Measurements from ENCODE around the gene TMEM154. TPM values are rescaled to one million over a fixed set of nuclear protein-coding genes. Genes with fewer than 3 reads are reported as not detected.
"Not testable (repeated sequence)": the region's sequence is repeated elsewhere in the genome, so short reads cannot be mapped to it uniquely, and the experiment has no call there.

Gene TMEM154
- total RNA-seq, 2 experiments from 2014 or later, result 12.2 to 17.5 TPM

DNA sequence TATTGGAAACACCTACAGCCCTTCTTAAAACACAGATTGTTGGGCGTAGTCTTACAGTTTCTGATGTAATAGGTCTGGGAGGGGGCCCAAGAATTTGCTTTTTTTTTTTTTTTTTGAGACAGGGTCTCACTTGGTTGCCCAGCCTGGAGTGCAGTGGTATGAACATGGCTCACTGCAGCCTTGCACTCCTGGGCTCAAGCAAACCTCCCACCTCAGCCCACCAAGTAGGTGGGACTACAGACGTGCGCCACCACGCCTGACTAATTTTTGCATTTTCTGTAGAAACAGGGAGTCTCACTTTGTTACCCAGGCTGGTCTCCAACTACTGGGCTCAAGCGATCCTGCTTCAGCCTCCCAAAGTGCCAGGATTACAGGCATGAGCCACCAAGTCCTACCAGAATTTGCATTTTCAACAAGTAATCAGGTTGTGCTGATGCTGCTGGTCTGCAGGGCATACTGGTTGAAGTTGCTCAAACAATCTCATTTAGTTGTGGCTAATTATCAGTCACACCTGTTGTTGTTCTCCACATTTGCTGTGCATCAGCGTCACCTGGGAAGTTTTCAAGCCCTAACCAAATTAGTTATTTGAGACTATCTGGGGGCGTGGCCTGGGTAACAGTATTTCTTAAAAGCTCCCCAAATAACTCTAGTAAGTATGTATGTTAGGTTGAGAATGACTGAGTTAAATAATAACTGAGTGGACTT, 14.0 kb downstream of the TMEM154 start:
- Mint-ChIP-seq H3K4me1 (ENCODE audit: low read depth) (peaks cover 27% of the 10 kb centered on the region), H3K4me3 (no peak overlapping the region), H3K9me3 (no peaks in the 10 kb centered on the region), H3K27me3 (no peaks in the 10 kb centered on the region), H3K36me3 (ENCODE audit: low read depth) (peaks cover 11% of the 10 kb centered on the region), H3K27ac (no peak overlapping the region)
- intact Hi-C loops (cut with micrococcal nuclease), result no loop called here
- CTCF ChIA-PET, result no interaction called here
- POLR2A ChIA-PET, result no interaction called here
- no peak for TF ChIP-seq CTCF (IDR thresholded peaks at IDR 0.05)
- DNase-seq, result no peak
- no peak for ATAC-seq

- ATAC-seq; H3K9me3 Mint-ChIP-seq; H3K27ac Mint-ChIP-seq; H3K4me3 Mint-ChIP-seq; intact Hi-C loops (cut with micrococcal nuclease); H3K27me3 Mint-ChIP-seq; POLR2A ChIA-PET; DNase-seq: not testable (repeated sequence)
- Mint-ChIP-seq H3K4me1 (ENCODE audit: low read depth) (peaks cover 27% of the 10 kb centered on the region), H3K36me3 (ENCODE audit: low read depth) (peaks cover 18% of the 10 kb centered on the region)
- CTCF ChIA-PET, result interaction anchor here (1.2 kb wide), 1 partner anchor 163 kb away, joined by 4 read pairs; no protein-coding TSS in a partner anchor
Observed at GRCh38 chr4:152664067-152664378, 15.8 kb downstream of the TMEM154 start.

GRCh38 chr4:152663203-152664066, 16.4 kb downstream of the TMEM154 start:
- ChIA-PET POLR2A (interaction anchor here (1.9 kb wide), 1 partner anchor 16 kb away, joined by 4 read pairs; the partner anchor contains the start of gene TMEM154), CTCF (interaction anchor here (0.8 to 1.2 kb wide), 2 partner anchors 10 to 162 kb away, joined by 3 to 4 read pairs; no protein-coding TSS in a partner anchor)
- no peak for TF ChIP-seq CTCF (IDR thresholded peaks at IDR 0.05)
- H3K27me3 Mint-ChIP-seq, result no peaks in the 10 kb centered on the region
- H3K36me3 Mint-ChIP-seq (ENCODE audit: low read depth), result peaks cover 21% of the 10 kb centered on the region
- H3K4me3 Mint-ChIP-seq, result no peak overlapping the region
- H3K27ac Mint-ChIP-seq, result no peak overlapping the region
- ATAC-seq (no peak), DNase-seq (no peak)
- intact Hi-C loops (cut with micrococcal nuclease), result no loop called here
- peaks cover 27% of the 10 kb centered on the region for H3K4me1 Mint-ChIP-seq (ENCODE audit: low read depth)
- H3K9me3 Mint-ChIP-seq, result peaks cover 11% of the 10 kb centered on the region

- TF ChIP-seq CTCF (IDR thresholded peaks at IDR 0.05), result no peak
- ATAC-seq (no peak), DNase-seq (no peak)
- H3K4me1 Mint-ChIP-seq (ENCODE audit: low read depth), result peaks cover 25% of the 10 kb centered on the region
- no peak overlapping the region for H3K4me3 Mint-ChIP-seq
- ChIA-PET CTCF (interaction anchor here (0.6 to 1.2 kb wide), 3 partner anchors 15 to 83 kb away, joined by 3 read pairs; no protein-coding TSS in a partner anchor), POLR2A (interaction anchor here (1.9 kb wide), 1 partner anchor 18 kb away, joined by 4 read pairs; the partner anchor contains the start of gene TMEM154)
- peaks cover 26% of the 10 kb centered on the region for H3K9me3 Mint-ChIP-seq
- no peaks in the 10 kb centered on the region for H3K27me3 Mint-ChIP-seq
- no peak overlapping the region for H3K27ac Mint-ChIP-seq
- peaks cover 37% of the 10 kb centered on the region for H3K36me3 Mint-ChIP-seq (ENCODE audit: low read depth)
- intact Hi-C loops (cut with micrococcal nuclease), result no loop called here
Observed at GRCh38 chr4:152661649-152662048, 18.1 kb downstream of the TMEM154 start.

DNA sequence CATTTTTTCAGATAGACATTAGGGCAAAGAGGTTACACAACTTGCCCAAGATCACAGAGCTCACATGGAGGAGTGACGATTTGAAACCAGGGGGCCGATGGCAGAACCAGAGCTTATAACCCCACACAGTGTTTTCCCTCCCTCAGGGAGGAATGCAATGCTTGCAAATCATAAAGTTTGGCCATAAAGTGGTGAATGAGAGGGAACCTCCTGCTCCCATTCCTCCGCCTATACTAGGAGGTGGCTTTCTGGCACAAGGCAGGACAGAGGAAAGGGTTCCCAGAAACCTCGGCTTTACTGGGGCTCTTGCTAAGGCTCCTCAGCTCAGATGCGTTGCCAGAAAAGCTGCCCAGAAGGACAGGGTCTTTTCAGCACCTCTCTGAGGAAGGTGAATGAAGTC, 19.3 kb downstream of the TMEM154 start:
- no peak for TF ChIP-seq CTCF (IDR thresholded peaks at IDR 0.05)
- ATAC-seq (no peak), DNase-seq (no peak)
- ChIA-PET POLR2A (no interaction called here), CTCF (interaction anchor here (0.9 kb wide), 1 partner anchor 159 kb away, joined by 3 read pairs; no protein-coding TSS in a partner anchor)
- Mint-ChIP-seq H3K36me3 (ENCODE audit: low read depth) (peaks cover 38% of the 10 kb centered on the region), H3K9me3 (peaks cover 27% of the 10 kb centered on the region), H3K27ac (no peak overlapping the region), H3K4me1 (ENCODE audit: low read depth) (peaks cover 25% of the 10 kb centered on the region), H3K27me3 (no peaks in the 10 kb centered on the region), H3K4me3 (no peak overlapping the region)
- intact Hi-C loops (cut with micrococcal nuclease), result no loop called here

All from activated CD8-positive, alpha-beta T cell treated with anti-CD3 and anti-CD28 coated beads for 36 hours (primary cell).